ENCODE measurements around the gene NDFIP1. TPM values are rescaled to one million over a fixed set of nuclear protein-coding genes. Genes with fewer than 3 reads are reported as not detected.

Gene NDFIP1
- total RNA-seq, 1 donor: 115 TPM

DNA sequence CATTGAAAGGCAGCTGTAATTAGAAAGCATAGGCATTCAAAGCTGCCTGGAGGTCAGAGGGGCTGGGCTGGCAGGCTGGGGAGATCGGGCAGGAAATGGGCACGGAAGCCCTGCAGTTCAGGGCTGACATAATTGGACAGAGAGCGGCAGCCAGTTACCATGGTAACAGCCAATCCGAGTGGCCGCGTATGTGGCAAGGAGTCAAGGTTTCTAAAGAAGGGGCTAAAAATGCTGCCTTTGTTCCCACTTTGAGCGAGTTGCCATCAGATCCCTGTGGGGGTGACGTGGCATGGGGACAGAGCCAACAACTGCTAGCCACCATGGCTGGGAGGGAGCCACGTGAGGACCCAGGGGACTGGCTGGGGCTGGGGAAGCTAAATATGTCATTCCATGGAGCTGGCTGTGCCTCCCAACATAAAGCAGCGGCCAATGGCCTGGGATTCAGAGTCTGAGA lies 44.7 kb upstream of the NDFIP1 start:
- Histone ChIP-seq H3K79me2 (ENCODE audit: insufficient read depth, low read length) (no peaks in the 10 kb centered on the region), H3K4me1 (ENCODE audit: insufficient read depth, low read length) (peaks cover 17% of the 10 kb centered on the region), H3K36me3 (ENCODE audit: insufficient read depth, low read length) (no peaks in the 10 kb centered on the region), H3K4me3 (ENCODE audit: insufficient read depth, low read length) (peak overlapping the region; percentile 31), H4K20me1 (ENCODE audit: insufficient read depth, low read length) (no peaks in the 10 kb centered on the region), H3K9me3 (ENCODE audit: low read depth, low read length) (no peaks in the 10 kb centered on the region), H3K4me2 (ENCODE audit: insufficient read depth, low read length) (peak overlapping the region; percentile 61), H3K27me3 (ENCODE audit: insufficient read depth, low read length) (peaks cover 2% of the 10 kb centered on the region), H2AFZ (ENCODE audit: low read length) (peak overlapping the region; percentile 76), H3K27ac (ENCODE audit: low read depth, low read length) (peak overlapping the region; percentile 53)
- TF ChIP-seq, protein P1, sequence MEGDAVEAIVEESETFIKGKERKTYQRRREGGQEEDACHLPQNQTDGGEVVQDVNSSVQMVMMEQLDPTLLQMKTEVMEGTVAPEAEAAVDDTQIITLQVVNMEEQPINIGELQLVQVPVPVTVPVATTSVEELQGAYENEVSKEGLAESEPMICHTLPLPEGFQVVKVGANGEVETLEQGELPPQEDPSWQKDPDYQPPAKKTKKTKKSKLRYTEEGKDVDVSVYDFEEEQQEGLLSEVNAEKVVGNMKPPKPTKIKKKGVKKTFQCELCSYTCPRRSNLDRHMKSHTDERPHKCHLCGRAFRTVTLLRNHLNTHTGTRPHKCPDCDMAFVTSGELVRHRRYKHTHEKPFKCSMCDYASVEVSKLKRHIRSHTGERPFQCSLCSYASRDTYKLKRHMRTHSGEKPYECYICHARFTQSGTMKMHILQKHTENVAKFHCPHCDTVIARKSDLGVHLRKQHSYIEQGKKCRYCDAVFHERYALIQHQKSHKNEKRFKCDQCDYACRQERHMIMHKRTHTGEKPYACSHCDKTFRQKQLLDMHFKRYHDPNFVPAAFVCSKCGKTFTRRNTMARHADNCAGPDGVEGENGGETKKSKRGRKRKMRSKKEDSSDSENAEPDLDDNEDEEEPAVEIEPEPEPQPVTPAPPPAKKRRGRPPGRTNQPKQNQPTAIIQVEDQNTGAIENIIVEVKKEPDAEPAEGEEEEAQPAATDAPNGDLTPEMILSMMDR (IDR thresholded peaks at IDR 0.05; ENCODE audit: extremely low read depth, low read depth, low read length): no peak
- DNase-seq (ENCODE audit: insufficient read length, low spot score, missing footprints): peak; percentile 81

GRCh38 chr5:142065273-142065672 lies 43.3 kb upstream of the NDFIP1 start:
- H3K27me3 ChIP-seq (ENCODE audit: insufficient read depth, low read length): peaks cover 2% of the 10 kb centered on the region
- H3K4me2 ChIP-seq (ENCODE audit: insufficient read depth, low read length): no peak overlapping the region
- no peak overlapping the region for H3K27ac ChIP-seq (ENCODE audit: low read depth, low read length)
- H3K4me3 ChIP-seq (ENCODE audit: insufficient read depth, low read length): no peak overlapping the region
- peaks cover 17% of the 10 kb centered on the region for H3K4me1 ChIP-seq (ENCODE audit: insufficient read depth, low read length)
- no peaks in the 10 kb centered on the region for H3K36me3 ChIP-seq (ENCODE audit: insufficient read depth, low read length)
- TF ChIP-seq, protein P1 (IDR thresholded peaks at IDR 0.05; ENCODE audit: extremely low read depth, low read depth, low read length): no peak
- no peak for DNase-seq (ENCODE audit: insufficient read length, low spot score, missing footprints)
- no peaks in the 10 kb centered on the region for H3K79me2 ChIP-seq (ENCODE audit: insufficient read depth, low read length)
- H2AFZ ChIP-seq (ENCODE audit: low read length): no peak overlapping the region
- H3K9me3 ChIP-seq (ENCODE audit: low read depth, low read length): no peaks in the 10 kb centered on the region
- H4K20me1 ChIP-seq (ENCODE audit: insufficient read depth, low read length): no peaks in the 10 kb centered on the region

GRCh38 chr5:142069606-142070399 lies 38.8 kb upstream of the NDFIP1 start:
- no peak overlapping the region for H2AFZ ChIP-seq (ENCODE audit: low read length)
- H3K27me3 ChIP-seq (ENCODE audit: insufficient read depth, low read length): peaks cover 8% of the 10 kb centered on the region
- no peaks in the 10 kb centered on the region for H3K79me2 ChIP-seq (ENCODE audit: insufficient read depth, low read length)
- DNase-seq (ENCODE audit: insufficient read length, low spot score, missing footprints): no peak
- no peaks in the 10 kb centered on the region for H4K20me1 ChIP-seq (ENCODE audit: insufficient read depth, low read length)
- no peak overlapping the region for H3K4me2 ChIP-seq (ENCODE audit: insufficient read depth, low read length)
- no peaks in the 10 kb centered on the region for H3K9me3 ChIP-seq (ENCODE audit: low read depth, low read length)
- H3K27ac ChIP-seq (ENCODE audit: low read depth, low read length): no peak overlapping the region
- TF ChIP-seq, protein P1 (IDR thresholded peaks at IDR 0.05; ENCODE audit: extremely low read depth, low read depth, low read length): no peak
- H3K36me3 ChIP-seq (ENCODE audit: insufficient read depth, low read length): no peaks in the 10 kb centered on the region
- no peak overlapping the region for H3K4me3 ChIP-seq (ENCODE audit: insufficient read depth, low read length)
- peaks cover 3% of the 10 kb centered on the region for H3K4me1 ChIP-seq (ENCODE audit: insufficient read depth, low read length)

DNA sequence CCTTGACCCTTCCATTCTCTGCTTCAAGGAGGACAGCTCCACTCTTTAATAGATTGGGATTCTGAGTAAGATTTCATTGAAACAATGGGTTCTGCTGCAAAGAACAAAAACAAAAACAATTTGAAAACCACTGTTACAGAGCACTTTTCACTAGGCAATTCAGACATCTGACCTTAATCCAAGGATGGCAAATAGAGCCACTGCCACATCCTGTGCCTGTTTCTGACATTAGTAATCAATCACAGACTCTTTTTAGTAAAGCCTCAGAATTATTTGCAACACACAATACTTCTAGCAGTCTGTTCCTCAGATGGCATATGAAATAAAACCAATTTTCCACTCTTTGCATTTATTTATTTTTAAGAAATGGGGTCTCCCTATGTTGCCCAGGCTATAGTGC lies 37.8 kb upstream of the NDFIP1 start:
- H3K4me2 ChIP-seq (ENCODE audit: insufficient read depth, low read length): no peak overlapping the region
- H3K4me1 ChIP-seq (ENCODE audit: insufficient read depth, low read length): no peaks in the 10 kb centered on the region
- H3K79me2 ChIP-seq (ENCODE audit: insufficient read depth, low read length): no peaks in the 10 kb centered on the region
- H3K27me3 ChIP-seq (ENCODE audit: insufficient read depth, low read length): peaks cover 8% of the 10 kb centered on the region
- no peak overlapping the region for H3K27ac ChIP-seq (ENCODE audit: low read depth, low read length)
- TF ChIP-seq, protein P1 (IDR thresholded peaks at IDR 0.05; ENCODE audit: extremely low read depth, low read depth, low read length): no peak
- no peaks in the 10 kb centered on the region for H3K9me3 ChIP-seq (ENCODE audit: low read depth, low read length)
- no peaks in the 10 kb centered on the region for H4K20me1 ChIP-seq (ENCODE audit: insufficient read depth, low read length)
- no peak overlapping the region for H2AFZ ChIP-seq (ENCODE audit: low read length)
- H3K36me3 ChIP-seq (ENCODE audit: insufficient read depth, low read length): no peaks in the 10 kb centered on the region
- DNase-seq (ENCODE audit: insufficient read length, low spot score, missing footprints): no peak
- no peak overlapping the region for H3K4me3 ChIP-seq (ENCODE audit: insufficient read depth, low read length)
